Peyer's patch (tissue), 4 donors: ENCODE measurements around the gene CCDC15.

Source experiments
- POLR2A ChIP-seq, 2 donors: fragments of 450-650 bp; IDR thresholded peaks; one replicate each; pipeline ENCODE4 v1.5.1; 2017; ENCODE audit warnings: antibody characterized with exemption in 2 of 2, mild to moderate bottlenecking in 2 of 2, moderate library complexity in 2 of 2
- TF ChIP-seq, protein P1 (sequence below), 6 experiments: fragments of 450-650 bp in 4 of 6; fragments of 200-600 bp in 2 of 6; sonication (generic) in 1 of 6; IDR thresholded peaks; one replicate each; pipeline ENCODE4 v1.5.1; 2017 to 2019; ENCODE audit warnings: antibody characterized with exemption in 6 of 6, mild to moderate bottlenecking in 3 of 6, moderate library complexity in 1 of 6

GRCh38 chr11:124934862-124935547 is 19.0 kb upstream of the CCDC15 start:
- TF ChIP-seq, protein P1, sequence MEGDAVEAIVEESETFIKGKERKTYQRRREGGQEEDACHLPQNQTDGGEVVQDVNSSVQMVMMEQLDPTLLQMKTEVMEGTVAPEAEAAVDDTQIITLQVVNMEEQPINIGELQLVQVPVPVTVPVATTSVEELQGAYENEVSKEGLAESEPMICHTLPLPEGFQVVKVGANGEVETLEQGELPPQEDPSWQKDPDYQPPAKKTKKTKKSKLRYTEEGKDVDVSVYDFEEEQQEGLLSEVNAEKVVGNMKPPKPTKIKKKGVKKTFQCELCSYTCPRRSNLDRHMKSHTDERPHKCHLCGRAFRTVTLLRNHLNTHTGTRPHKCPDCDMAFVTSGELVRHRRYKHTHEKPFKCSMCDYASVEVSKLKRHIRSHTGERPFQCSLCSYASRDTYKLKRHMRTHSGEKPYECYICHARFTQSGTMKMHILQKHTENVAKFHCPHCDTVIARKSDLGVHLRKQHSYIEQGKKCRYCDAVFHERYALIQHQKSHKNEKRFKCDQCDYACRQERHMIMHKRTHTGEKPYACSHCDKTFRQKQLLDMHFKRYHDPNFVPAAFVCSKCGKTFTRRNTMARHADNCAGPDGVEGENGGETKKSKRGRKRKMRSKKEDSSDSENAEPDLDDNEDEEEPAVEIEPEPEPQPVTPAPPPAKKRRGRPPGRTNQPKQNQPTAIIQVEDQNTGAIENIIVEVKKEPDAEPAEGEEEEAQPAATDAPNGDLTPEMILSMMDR (IDR thresholded peaks at IDR 0.05) = no peak
- no peak for TF ChIP-seq POLR2A (IDR thresholded peaks at IDR 0.05)
